Endothelial cell (in vitro differentiated cells): ENCODE results near the gene ADAMTS18. TPM values are rescaled to one million over a fixed set of nuclear protein-coding genes. Genes with fewer than 3 reads are reported as not detected.

Experiments
- DNase-seq: peaks from one replicate; pipeline ENCODE4 v3.0.0; 2021; ENCODE audit warnings: low spot score
- H3K27ac Mint-ChIP-seq: one replicate; pipeline ENCODE4 v1.8.0; 2021; ENCODE audit warnings: mixed read lengths, inconsistent platforms; ENCODE audit not compliant: unreplicated experiment
- H3K27me3 Mint-ChIP-seq: one replicate; pipeline ENCODE4 v1.8.0; 2021; ENCODE audit warnings: mild to moderate bottlenecking, moderate library complexity, mixed read lengths, inconsistent platforms; ENCODE audit not compliant: unreplicated experiment
- H3K36me3 Mint-ChIP-seq: one replicate; pipeline ENCODE4 v1.8.0; 2021; ENCODE audit warnings: mild to moderate bottlenecking, low read depth, mixed read lengths, inconsistent platforms; ENCODE audit not compliant: unreplicated experiment
- H3K4me1 Mint-ChIP-seq: one replicate; pipeline ENCODE4 v1.8.0; 2021; ENCODE audit warnings: mild to moderate bottlenecking, mixed read lengths, inconsistent platforms; ENCODE audit not compliant: unreplicated experiment
- H3K4me3 Mint-ChIP-seq: one replicate; pipeline ENCODE4 v1.8.0; 2021; ENCODE audit warnings: mild to moderate bottlenecking, mixed read lengths, inconsistent platforms; ENCODE audit not compliant: unreplicated experiment
- H3K9me3 Mint-ChIP-seq: one replicate; pipeline ENCODE4 v1.8.0; 2021; ENCODE audit warnings: mixed read lengths, inconsistent platforms; ENCODE audit not compliant: unreplicated experiment
- CTCF ChIP-seq: fragments of 200-600 bp; sonication (generic); IDR thresholded peaks from one replicate; pipeline ENCODE4 v1.5.0; 2021; ENCODE audit warnings: antibody characterized with exemption; ENCODE audit not compliant: unreplicated experiment
- total RNA-seq: library from RNA; stranded (reverse); fragmentation: NEBNext Ultra II Directional; extraction: Animal tissue kit (Norgen Biotek cat#: 25700); gene quantifications from one replicate; pipeline ENCODE4 v1.2.1, GENCODE V29; 2021; ENCODE audit not compliant: unreplicated experiment

ADAMTS18 gene
- total RNA-seq, 1 donor from 2014 or later = 0.69 TPM

- peaks cover 2% of the 10 kb centered on the region for H3K27me3 Mint-ChIP-seq
- no peak for DNase-seq
- TF ChIP-seq CTCF = no peak
- H3K4me1 Mint-ChIP-seq = no peaks in the 10 kb centered on the region
- no peak overlapping the region for H3K4me3 Mint-ChIP-seq
- H3K9me3 Mint-ChIP-seq = no peaks in the 10 kb centered on the region
- H3K36me3 Mint-ChIP-seq = no peaks in the 10 kb centered on the region
- no peak overlapping the region for H3K27ac Mint-ChIP-seq
Measured at GRCh38 chr16:77331043-77331442, 103.8 kb downstream of the ADAMTS18 start.

- H3K27ac Mint-ChIP-seq = no peak overlapping the region
- H3K4me3 Mint-ChIP-seq = no peak overlapping the region
- H3K4me1 Mint-ChIP-seq = no peaks in the 10 kb centered on the region
- no peaks in the 10 kb centered on the region for H3K9me3 Mint-ChIP-seq
- H3K36me3 Mint-ChIP-seq = no peaks in the 10 kb centered on the region
- no peak for TF ChIP-seq CTCF
- peaks cover 2% of the 10 kb centered on the region for H3K27me3 Mint-ChIP-seq
- no peak for DNase-seq
Measured at GRCh38 chr16:77330332-77331042, 104.3 kb downstream of the ADAMTS18 start.

- Mint-ChIP-seq H3K4me1 (no peaks in the 10 kb centered on the region), H3K27me3 (peaks cover 2% of the 10 kb centered on the region)
Measured at GRCh38 chr16:77328768-77329167, 106.1 kb downstream of the ADAMTS18 start.

GRCh38 chr16:77328274-77328673, 106.6 kb downstream of the ADAMTS18 start:
- DNase-seq = no peak
- TF ChIP-seq CTCF = no peak
- Mint-ChIP-seq H3K36me3 (no peaks in the 10 kb centered on the region), H3K9me3 (no peaks in the 10 kb centered on the region), H3K27ac (no peak overlapping the region), H3K4me3 (no peak overlapping the region), H3K27me3 (peaks cover 2% of the 10 kb centered on the region), H3K4me1 (no peaks in the 10 kb centered on the region)

More at GRCh38 chr16:77328768-77329167, 106.1 kb downstream of the ADAMTS18 start:
- Mint-ChIP-seq H3K27ac (no peak overlapping the region), H3K9me3 (no peaks in the 10 kb centered on the region), H3K36me3 (no peaks in the 10 kb centered on the region), H3K4me3 (no peak overlapping the region)
- DNase-seq = no peak
- TF ChIP-seq CTCF = no peak

GRCh38 chr16:77327717-77328116, 107.1 kb downstream of the ADAMTS18 start:
- Mint-ChIP-seq H3K27ac (no peak overlapping the region), H3K4me3 (no peak overlapping the region), H3K4me1 (no peaks in the 10 kb centered on the region), H3K27me3 (peaks cover 1% of the 10 kb centered on the region), H3K36me3 (no peaks in the 10 kb centered on the region), H3K9me3 (no peaks in the 10 kb centered on the region)
- no peak for DNase-seq
- TF ChIP-seq CTCF = no peak
